ENCODE data around the gene SCP2D1.

Gene SCP2D1

DNA sequence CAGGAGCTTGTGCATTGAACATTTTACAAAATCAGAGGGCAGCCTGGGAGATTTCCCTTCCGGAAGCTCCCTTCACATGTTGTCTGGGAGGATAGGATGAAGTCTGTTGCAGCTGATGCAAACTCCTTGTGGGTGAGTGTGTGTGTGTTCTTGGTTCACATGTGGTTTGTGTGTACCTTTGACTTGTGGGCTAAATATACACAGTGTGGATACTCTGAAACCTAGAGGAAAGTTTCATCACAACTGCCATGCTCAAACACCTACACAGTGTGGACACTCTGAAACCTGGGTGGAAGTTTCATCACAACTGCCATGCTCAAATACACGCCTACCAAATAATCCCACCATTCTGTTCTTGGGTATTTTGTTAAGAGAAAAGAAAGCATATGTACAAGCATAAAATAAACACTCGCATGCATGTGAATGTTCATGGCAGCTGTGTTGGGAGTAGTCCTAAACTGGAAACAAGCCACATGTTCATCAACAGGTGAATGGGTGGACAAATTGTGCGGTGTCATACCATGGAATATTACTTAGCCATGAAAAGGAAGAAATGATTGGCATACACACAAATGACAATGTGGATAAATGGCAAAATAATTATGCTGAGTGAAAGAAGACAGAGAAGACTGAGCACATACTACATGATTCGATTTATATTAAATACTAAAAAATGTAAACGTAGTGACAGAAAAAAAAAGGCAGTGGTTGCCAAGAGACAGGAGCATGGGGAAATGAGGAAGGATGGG is 1.8 kb downstream of the SCP2D1 start:
- DNase-seq, result no peak

GRCh38 chr20:18822832-18823231 is 9.2 kb downstream of the SCP2D1 start:
- DNase-seq, result no peak

GRCh38 chr20:18831830-18832499 is 18.4 kb downstream of the SCP2D1 start:
- no peak for DNase-seq

DNA sequence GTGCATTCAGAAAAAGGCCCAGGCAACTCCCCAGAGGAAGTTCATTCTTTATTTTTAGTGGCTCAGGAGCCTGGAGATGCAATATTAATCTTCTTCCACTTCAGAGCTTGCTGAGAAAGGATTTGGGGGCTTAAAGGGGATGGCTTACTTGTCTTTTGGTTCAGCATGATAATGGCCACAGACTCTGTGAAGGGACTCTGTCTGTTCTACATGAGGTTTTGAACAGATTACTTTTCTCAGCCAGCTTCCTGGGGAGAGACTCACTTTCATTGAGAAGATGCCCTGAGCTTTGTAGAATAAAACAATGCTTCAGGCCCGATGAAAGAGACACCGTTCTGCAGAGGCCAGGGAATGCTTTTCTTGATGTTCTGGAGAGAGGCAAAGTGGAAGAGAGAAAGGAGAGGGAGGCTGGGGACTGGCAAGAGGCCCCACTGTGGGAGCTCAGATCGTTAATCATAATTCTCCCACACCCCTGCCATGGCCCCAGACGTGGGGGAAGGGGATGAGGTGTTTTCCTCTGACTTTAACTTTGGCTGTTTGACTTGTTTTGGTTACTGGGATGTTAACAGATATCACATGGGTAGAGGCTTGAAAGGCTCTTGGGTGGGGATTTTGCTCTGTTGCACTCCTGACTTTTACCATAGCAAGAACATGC is 19.1 kb downstream of the SCP2D1 start:
- no peak for DNase-seq

DNA sequence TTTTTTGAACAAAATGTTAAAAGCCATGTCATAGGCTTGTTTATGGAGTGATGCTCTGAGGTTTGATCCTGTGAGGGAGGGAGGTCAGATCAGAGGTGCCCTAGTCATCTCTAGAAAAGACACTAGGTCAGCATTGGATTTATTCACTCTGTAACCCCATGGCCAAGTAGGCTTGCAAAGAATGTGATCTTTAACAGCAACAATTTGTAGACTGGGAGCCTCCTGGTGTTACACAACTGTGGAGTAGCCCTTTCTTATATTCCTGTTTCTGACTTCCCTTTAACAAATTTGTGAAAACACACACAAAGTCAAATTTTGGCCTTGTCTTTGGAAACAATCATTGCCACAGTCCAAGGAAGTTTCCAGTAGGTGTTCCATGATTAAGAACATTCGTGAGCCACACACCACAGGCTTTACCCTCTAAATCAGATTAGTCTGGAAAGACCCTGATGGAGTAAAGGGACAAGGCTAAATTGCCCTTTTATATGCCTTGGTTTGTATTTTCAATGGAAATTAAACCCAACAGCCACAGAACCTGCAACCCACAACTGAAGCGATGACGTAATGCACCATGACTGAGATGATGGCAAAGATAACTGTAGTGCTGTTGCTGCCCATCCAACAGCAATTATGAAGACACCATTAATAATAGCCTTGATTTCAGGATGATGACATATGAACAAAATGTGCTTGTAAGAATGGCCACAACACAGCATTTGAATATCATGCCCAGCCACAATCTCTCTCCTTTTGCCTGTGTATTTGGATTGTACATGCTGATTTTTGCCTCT is 22.1 kb downstream of the SCP2D1 start:
- DNase-seq, result no peak

- DNase-seq, result no peak
These were observed 24.1 kb downstream of the SCP2D1 start for GRCh38 chr20:18837718-18838117.

GRCh38 chr20:18839507-18840247 is 26.1 kb downstream of the SCP2D1 start:
- no peak for DNase-seq

- no peak for DNase-seq
These were observed 26.7 kb downstream of the SCP2D1 start for GRCh38 chr20:18840248-18840645.

GRCh38 chr20:18845017-18845416 is 31.4 kb downstream of the SCP2D1 start:
- DNase-seq, result no peak

DNA sequence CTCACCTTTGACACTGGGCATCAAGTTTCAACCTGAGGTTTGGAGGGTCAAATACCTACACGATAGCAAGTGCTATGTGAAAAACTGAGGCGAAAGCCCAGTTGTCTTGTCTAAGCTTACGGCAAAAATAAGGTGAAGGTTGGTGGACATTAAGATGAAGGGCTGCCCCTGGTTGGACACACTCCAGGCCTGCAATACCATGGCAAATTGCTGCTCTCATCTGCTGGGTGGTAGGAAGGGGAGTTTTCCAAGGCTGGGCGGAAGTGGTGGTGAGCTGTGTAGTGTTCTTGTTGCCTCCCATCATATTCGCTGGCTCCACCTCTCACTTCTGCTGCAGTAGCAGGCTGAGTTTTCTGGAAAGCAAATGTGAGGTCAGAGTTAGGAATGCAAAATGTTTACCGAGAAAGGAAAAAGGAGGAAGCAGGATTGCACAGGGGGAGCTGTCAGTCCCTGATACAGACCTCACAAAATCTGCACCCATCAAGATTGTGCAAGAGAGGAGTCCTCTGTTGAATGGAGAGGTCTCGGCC is 33.7 kb downstream of the SCP2D1 start:
- no peak for DNase-seq

DNA sequence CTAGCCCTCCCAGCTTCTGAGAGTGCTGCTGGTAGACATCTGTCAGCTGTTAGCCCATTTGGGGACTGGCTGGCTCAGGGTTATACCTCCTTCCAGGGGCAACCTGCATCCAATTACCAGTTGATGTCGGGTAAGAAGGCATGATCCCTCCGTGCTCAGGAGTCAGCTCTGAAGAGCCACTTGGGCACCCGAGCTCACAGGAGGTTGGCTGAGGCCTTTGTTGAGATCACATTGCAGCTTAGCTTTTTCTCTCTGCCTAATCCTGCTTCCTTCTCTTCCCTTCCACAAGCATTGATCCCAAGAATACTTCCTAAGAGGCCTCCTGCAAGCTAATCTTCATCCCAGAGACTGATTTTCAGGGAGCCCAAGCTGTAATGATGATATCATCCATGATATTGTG is 35.5 kb downstream of the SCP2D1 start:
- no peak for DNase-seq

GRCh38 chr20:18851629-18852028 is 38.0 kb downstream of the SCP2D1 start:
- DNase-seq, result no peak

- DNase-seq, result no peak
These were observed 38.7 kb downstream of the SCP2D1 start for GRCh38 chr20:18852318-18852717.

DNA sequence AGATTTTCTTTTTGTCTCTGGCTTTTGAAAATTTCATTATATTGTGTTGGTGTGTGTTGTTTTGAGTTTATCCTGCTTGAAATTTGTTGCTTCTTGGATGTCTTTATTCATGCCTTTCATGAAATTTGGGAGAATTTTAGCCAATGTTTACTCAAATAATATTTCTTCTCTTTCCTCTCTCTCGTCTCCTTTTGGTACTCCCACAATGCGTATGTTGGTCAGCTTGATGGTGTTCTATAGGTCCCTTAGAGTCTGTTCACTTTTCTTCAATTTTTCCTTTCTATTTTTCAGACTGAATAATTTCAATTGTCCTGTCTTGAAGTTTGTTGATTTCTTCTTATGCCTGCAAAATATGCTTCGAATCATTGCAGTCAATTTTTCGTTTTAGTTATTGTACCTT is 39.6 kb downstream of the SCP2D1 start:
- no peak for DNase-seq

GRCh38 chr20:18853946-18854646 is 40.5 kb downstream of the SCP2D1 start:
- DNase-seq, result no peak

DNA sequence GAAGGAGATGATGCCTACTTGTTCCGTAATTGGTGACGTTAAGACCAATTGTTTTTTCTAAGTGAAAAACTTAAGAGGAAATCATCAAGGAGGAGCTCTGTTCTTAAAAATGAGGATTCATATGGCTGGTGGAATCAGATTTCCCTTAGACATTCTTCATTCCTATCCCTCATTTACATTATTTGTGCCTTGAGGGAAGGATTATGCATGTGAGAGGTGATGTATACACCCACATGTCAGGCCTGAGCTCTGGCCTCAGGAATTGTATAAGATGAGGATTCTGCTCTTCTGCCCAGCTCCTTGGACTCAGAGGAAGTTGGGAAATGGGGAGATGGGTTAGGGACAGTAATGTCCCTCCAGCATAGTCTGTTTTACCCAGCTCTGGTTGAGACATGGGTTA is 42.3 kb downstream of the SCP2D1 start:
- DNase-seq, result no peak

GRCh38 chr20:18856873-18857272 is 43.3 kb downstream of the SCP2D1 start:
- no peak for DNase-seq

GRCh38 chr20:18857640-18858039 is 44.1 kb downstream of the SCP2D1 start:
- DNase-seq, result no peak

- DNase-seq, result no peak
These were observed 45.2 kb downstream of the SCP2D1 start for GRCh38 chr20:18858816-18859215.
